Glomerular endothelial cell (primary cell): ENCODE measurements around the gene BBS12. TPM values are rescaled to one million over a fixed set of nuclear protein-coding genes. Genes with fewer than 3 reads are reported as not detected.

Experiments
- DNase-seq: peaks from one replicate; pipeline ENCODE4 v3.0.0-alpha.2; 2011; ENCODE audit warnings: low read depth, low spot score; ENCODE audit errors: extremely low read depth
- total RNA-seq: library from RNA; depleted of rRNA; stranded (reverse); fragments of >200 nt; gene quantifications from 2 replicates; pipeline ENCODE4 v1.2.3, GENCODE V29; 2015

BBS12 gene
- 2.5 TPM in 2 replicates for total RNA-seq

- DNase-seq = peak; percentile 99
Measured at GRCh38 chr4:122732329-122733026, at the start of gene BBS12. TSS of gene BBS12 (plus strand) at chr4:122732704. CDS start at chr4:122741893, 9,189 bp downstream.

DNA sequence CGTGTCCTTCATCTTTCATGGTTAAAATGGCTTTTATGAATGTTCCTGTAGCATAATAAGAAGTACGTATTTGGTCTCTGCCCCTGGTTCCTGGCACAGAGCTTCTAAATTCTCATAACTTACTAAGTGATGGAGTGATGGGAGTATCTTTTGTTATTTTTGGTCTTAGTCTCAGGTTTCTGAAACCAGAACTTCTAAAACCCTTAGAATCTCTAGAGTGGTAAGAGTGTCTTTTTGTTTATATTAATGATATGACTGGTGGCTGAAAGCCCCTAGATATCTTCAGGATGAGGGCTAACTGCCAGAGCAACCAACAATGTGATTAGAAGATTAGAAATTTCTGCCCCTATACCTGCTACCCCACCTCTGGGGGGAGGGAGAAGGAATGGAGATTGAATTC, 45.8 kb upstream of the BBS12 start:
- DNase-seq = no peak

DNA sequence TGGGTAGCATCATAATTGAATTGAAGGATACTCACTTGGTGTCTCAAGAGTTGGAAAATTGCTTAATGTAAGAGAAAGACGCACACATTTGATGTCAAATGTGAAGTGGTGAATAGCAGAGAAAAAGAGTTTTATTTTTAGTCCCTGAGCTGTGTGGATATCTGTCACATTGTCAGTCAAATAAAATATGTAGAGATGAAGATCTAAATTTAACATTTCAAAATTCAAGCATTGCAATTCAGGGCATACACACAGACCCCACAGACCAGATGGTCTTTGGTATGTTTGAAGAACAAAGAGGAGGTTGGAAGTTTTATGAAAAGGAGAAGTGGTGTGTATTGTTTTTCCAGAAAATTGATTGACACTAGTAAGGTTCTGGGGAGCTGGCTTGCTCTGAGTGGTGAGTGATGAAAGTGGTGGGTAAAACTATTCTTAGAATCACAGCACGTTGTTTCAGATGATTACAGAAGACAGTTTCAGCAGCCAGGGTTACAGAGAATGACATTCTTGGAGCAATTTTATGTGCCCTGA, 44.9 kb upstream of the BBS12 start:
- no peak for DNase-seq

- DNase-seq = no peak
Measured at GRCh38 chr4:122688529-122689140, 43.9 kb upstream of the BBS12 start.

DNA sequence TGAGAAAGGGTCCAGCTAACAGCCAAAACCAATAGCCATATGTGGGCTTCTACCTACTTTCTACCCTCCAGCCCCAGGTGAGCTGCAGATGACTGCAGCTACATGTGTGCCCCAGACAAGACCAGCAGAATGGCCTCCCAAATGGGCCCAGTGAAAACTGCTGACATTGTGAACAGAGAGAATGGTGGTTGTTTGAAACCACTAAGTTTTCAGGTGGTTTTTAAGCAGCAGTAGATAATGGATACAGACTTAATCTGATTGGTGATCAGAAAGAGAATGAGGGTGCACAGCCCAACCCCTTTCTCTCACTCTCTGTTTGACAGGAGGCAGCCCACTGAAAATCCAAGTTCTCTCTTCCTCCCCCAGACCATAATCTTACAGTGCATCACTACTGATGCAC, 42.5 kb upstream of the BBS12 start:
- no peak for DNase-seq

DNA sequence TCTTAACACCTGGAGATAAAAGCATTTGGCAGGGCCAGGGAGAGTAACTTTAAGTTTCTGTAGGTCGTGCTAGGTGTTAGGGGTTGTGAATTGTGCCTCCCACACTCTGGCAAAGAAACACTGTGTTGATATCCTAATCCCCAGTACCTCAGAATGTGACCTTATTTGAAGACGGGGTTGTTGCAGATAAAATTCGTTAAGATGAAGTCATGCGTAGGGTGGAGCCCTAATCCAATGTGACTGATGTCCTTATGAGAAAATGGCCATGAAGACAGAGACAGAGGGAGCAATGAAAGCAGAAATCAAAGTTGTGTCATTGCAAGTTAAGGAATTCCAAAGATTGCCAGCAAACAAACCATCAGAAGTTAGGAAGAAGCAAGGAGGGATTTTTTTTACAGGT, 40.5 kb upstream of the BBS12 start:
- DNase-seq = no peak

GRCh38 chr4:122692641-122693520, 39.6 kb upstream of the BBS12 start:
- DNase-seq = no peak

GRCh38 chr4:122695226-122695625, 37.3 kb upstream of the BBS12 start:
- DNase-seq = no peak

DNA sequence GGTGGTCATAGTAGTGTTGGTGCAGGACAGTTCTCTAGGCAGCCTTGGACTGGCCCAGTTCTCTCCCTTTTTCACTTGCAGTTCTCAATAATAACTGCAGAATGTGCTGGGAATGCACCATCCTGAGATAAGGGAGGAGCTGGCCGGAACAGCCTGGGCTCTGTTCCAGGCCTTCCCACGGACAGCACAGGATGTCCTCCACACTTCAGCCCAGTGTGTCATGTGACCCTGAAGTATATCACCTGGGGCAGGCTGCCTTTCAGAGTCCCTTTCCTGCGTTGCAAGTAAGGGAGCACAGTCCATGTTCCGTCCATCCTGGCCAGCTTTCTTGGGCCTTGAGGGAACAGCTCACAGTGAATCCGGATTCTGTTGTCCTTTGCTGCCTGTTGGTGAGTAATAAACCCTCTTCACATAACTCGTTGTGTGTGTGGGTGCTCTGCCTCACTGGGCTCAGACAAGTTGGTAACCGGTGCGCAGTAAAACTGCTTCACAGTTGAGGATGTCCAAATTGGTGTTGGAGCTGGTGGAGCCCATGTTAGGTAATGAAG, 32.3 kb upstream of the BBS12 start:
- no peak for DNase-seq

GRCh38 chr4:122701061-122701460, 31.4 kb upstream of the BBS12 start:
- no peak for DNase-seq

- no peak for DNase-seq
Measured at GRCh38 chr4:122701965-122702364, 30.5 kb upstream of the BBS12 start.

DNA sequence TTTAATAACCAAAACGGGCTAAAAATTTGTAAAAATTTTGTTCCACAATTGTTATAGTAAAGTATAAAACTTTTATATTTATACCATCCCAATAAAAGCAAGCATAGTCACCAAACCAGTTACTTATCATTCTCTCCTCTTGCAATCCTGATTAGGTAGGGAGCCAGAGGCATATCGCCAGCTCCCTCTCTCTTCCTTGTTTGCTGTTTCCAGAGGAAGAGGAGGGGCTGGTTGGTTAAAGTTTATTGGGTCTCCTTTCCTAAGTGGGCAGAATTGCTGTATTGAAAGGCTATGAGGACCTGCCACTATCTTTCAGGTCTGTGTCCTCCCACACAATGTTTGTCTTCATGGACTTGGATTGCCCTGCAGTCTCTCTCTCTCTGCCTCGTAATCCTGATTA, 29.6 kb upstream of the BBS12 start:
- no peak for DNase-seq

- no peak for DNase-seq
Measured at GRCh38 chr4:122703868-122704267, 28.6 kb upstream of the BBS12 start.

DNA sequence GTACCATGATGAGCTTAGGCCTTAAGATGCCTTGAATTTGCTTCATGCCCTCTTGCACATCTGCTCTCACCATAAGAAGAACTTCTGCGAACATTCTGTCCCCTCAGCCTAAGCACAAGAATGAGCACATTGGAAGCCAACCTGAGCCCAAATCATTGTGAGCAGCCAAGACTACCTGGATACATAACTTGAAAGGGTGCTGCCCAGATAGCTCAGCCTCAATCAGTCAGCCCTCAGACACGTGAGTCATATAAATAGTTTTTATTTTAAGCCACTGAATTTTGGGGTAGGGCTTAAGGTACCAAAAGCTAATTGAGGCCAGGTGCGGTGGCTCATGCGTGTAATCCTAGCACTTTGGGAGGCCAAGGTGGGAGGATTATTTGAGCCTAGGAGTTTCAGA, 27.5 kb upstream of the BBS12 start:
- DNase-seq = no peak

DNA sequence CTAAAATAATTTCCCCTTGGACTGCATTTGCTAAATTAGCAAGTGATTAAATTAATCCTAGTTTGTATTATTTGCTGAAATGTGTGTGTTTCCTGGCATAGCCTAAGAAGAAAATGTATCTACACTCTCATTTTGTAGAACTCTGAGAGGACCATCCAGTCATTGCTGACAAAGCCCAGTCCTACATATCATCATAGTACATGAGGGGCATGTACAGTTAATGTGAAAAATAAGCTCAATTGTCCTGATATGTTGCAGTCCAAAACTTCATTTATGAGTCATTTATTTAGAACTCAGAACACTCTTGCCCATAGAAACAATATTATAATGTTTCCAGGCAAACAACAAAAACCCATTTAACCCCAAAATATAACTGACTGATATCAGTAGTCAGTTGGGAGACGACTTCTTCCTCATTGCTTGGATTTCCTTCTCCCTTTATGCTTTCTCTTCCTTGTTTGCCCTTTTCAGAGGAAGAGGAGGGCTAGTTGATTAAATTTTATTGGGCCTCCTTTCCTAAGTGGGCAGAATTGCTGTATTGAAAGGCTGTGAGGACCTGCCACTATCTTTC, 26.9 kb upstream of the BBS12 start:
- no peak for DNase-seq

- no peak for DNase-seq
Measured at GRCh38 chr4:122706511-122706910, 26.0 kb upstream of the BBS12 start.

DNA sequence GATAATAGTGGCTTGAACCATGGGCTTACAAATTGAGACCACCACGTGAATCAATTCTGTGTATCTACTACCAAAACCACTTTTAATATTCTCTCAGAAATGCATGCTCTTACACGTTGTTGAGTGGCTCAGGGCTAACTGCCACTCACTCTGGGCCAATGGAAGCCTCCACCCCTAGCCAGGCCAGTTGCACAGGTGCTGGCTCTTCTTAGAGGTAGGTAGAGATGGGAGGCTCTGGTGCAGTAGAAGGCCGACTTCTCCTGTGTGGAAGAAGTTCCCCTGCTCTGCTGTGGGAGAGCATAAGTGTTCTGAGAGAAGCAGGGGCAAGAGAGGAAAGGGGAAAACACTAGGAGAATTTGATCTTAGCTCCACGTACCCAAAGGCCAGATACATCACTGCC, 25.0 kb upstream of the BBS12 start:
- DNase-seq = no peak

GRCh38 chr4:122709236-122709635, 23.3 kb upstream of the BBS12 start:
- DNase-seq = no peak

GRCh38 chr4:122710434-122711308, 21.8 kb upstream of the BBS12 start:
- no peak for DNase-seq

- no peak for DNase-seq
Measured at GRCh38 chr4:122711919-122712318, 20.6 kb upstream of the BBS12 start.
